Peyer's patch (tissue), 4 donors: ENCODE data around the gene OS9.

Experiments used
- CTCF ChIP-seq, 6 experiments: fragments of 450-650 bp in 4 of 6; fragments of 200-600 bp in 2 of 6; sonication (generic) in 1 of 6; IDR thresholded peaks; one replicate each; pipeline ENCODE4 v1.5.1; 2017 to 2019; ENCODE audit warnings: antibody characterized with exemption in 6 of 6, mild to moderate bottlenecking in 3 of 6, moderate library complexity in 1 of 6
- POLR2A ChIP-seq, 2 donors: fragments of 450-650 bp; IDR thresholded peaks; one replicate each; pipeline ENCODE4 v1.5.1; 2017; ENCODE audit warnings: antibody characterized with exemption in 2 of 2, mild to moderate bottlenecking in 2 of 2, moderate library complexity in 2 of 2

GRCh38 chr12:57693317-57693658 lies 644 bp upstream of the OS9 start:
- TF ChIP-seq CTCF (IDR thresholded peaks at IDR 0.05) (no peak), POLR2A (IDR thresholded peaks at IDR 0.05) (no peak)
